DMS 273 (cell line): ENCODE measurements around the gene UMAD1.

ENCODE experiments used
- DNase-seq: peaks from one replicate; lab custom pipeline; 2025; ENCODE audit not compliant: unreplicated experiment; lab: John Stamatoyannopoulos, UW

UMAD1 gene

GRCh38 chr7:7719236-7719635 is 78.7 kb downstream of the UMAD1 start:
- peak; percentile 98 for DNase-seq

- DNase-seq, result peak; percentile 90
Measured at GRCh38 chr7:7720193-7720592, 79.6 kb downstream of the UMAD1 start.

GRCh38 chr7:7720750-7721621 is 80.4 kb downstream of the UMAD1 start:
- peak; percentile 85 for DNase-seq

- DNase-seq, result no peak
Measured at GRCh38 chr7:7731732-7732131, 91.2 kb downstream of the UMAD1 start.

- DNase-seq, result peak; percentile 75
Measured at GRCh38 chr7:7732621-7733281, 92.2 kb downstream of the UMAD1 start.

GRCh38 chr7:7736671-7737070 is 96.1 kb downstream of the UMAD1 start:
- DNase-seq, result peak; percentile 96

GRCh38 chr7:7737674-7738073 is 97.1 kb downstream of the UMAD1 start:
- DNase-seq, result no peak

GRCh38 chr7:7738177-7738576 is 97.6 kb downstream of the UMAD1 start:
- peak; percentile 41 for DNase-seq

GRCh38 chr7:7738622-7739021 is 98.1 kb downstream of the UMAD1 start:
- DNase-seq, result peak; percentile 73

GRCh38 chr7:7739204-7740036 is 98.9 kb downstream of the UMAD1 start:
- DNase-seq, result peak; percentile 38

- DNase-seq, result no peak
Measured at GRCh38 chr7:7740037-7740355, 99.4 kb downstream of the UMAD1 start.

- DNase-seq, result peak; percentile 23
Measured at GRCh38 chr7:7742223-7742622, 101.7 kb downstream of the UMAD1 start.

GRCh38 chr7:7745258-7745657 is 104.7 kb downstream of the UMAD1 start:
- DNase-seq, result no peak

GRCh38 chr7:7745966-7746365 is 105.4 kb downstream of the UMAD1 start:
- no peak for DNase-seq

- peak; percentile 63 for DNase-seq
Measured at GRCh38 chr7:7746458-7746857, 105.9 kb downstream of the UMAD1 start.

GRCh38 chr7:7750571-7751242 is 110.2 kb downstream of the UMAD1 start:
- DNase-seq, result no peak

GRCh38 chr7:7751243-7752092 is 110.9 kb downstream of the UMAD1 start:
- DNase-seq, result peak; percentile 50

GRCh38 chr7:7756577-7756976 is 116.0 kb downstream of the UMAD1 start:
- DNase-seq, result no peak

GRCh38 chr7:7757576-7757975 is 117.0 kb downstream of the UMAD1 start:
- no peak for DNase-seq

- DNase-seq, result peak; percentile 88
Measured at GRCh38 chr7:7761340-7761973, 120.9 kb downstream of the UMAD1 start.
